DND-41 (cell line): ENCODE measurements around the gene RYR2.

Experiments used
- CTCF ChIP-seq: IDR thresholded peaks from 2 replicates; pipeline ENCODE4 v1.5.1; 2012; ENCODE audit warnings: borderline replicate concordance, low read length, moderate library complexity, mild to moderate bottlenecking; ENCODE audit not compliant: poor library complexity, severe bottlenecking; ENCODE audit errors: extremely low read depth
- EZH2 ChIP-seq: IDR thresholded peaks from 3 replicates; pipeline ENCODE4 v1.6.1; 2012; ENCODE audit warnings: borderline replicate concordance, low read depth, mild to moderate bottlenecking, moderate library complexity, low read length, inconsistent platforms; ENCODE audit not compliant: severe bottlenecking

DNA sequence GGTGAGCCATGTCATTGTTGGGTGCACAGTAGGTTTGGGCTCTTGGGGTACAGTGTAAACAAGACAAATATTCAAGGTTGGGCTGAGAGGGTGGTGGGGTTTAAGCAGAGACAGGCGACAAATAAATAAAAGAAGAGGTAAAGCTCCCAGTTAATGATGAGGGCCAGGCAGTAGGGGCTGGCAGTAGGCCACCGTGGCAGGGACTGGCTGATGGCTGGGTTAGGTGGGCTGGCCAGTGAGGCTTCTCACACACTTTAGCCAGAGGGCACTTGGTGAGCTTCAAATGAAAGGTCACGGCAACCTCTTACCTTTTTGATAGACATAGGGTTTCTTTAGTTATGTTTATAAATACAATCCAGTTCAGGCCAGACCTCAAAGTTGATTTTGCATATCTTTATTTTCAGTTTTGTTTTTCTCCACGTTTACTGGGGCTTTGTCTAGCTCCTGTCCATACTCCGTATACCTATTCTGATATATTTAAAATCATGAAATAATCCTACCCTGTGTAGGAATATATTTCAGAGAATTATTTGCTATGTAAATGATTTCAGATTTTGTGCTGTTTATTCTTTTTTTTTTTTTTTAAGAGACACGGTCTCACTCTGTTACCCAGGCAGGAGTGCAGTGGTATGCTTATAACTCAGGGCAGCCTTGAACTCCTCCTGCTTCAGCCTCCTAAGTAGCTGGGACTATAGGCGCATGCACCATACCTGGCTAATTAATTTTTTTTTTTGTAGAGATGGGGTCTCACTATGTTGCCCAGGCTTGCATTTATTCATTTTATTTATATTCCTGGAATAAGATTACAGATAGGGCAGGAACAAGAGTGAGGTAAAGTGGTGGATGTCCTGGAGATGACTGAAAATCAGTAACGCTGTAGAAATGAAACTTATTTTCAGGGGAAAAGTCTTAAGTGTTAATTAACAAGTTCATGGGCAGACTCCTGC, 122.7 kb downstream of the RYR2 start:
- TF ChIP-seq CTCF (no peak), EZH2 (no peak)
